Hepatocyte (in vitro differentiated cells): ENCODE results near the gene COQ2. TPM values are rescaled to one million over a fixed set of nuclear protein-coding genes. Genes with fewer than 3 reads are reported as not detected.

Experiments
- DNase-seq: peaks from one replicate; pipeline ENCODE4 v3.0.0-alpha.2; 2016; ENCODE audit warnings: low spot score
- H2AFZ ChIP-seq: fragments of 200-600 bp; sonication (generic); 2 replicates; pipeline ENCODE4 v1.6.0; 2016; ENCODE audit warnings: antibody characterized with exemption, mild to moderate bottlenecking
- H3K27ac ChIP-seq: fragments of 200-600 bp; sonication (generic); 2 replicates; pipeline ENCODE4 v1.5.1; 2016; ENCODE audit warnings: mild to moderate bottlenecking
- H3K27me3 ChIP-seq: fragments of 200-600 bp; sonication (generic); 2 replicates; pipeline ENCODE4 v1.6.1; 2016
- H3K36me3 ChIP-seq: fragments of 200-600 bp; sonication (generic); replicated peaks from 2 replicates; pipeline ENCODE4 v1.5.1; 2016; ENCODE audit warnings: low read depth; ENCODE audit not compliant: insufficient read depth
- H3K4me1 ChIP-seq: fragments of 200-600 bp; sonication (generic); 2 replicates; pipeline ENCODE4 v1.5.1; 2016; ENCODE audit warnings: mild to moderate bottlenecking, moderate library complexity; ENCODE audit not compliant: insufficient read depth
- H3K4me2 ChIP-seq: fragments of 200-600 bp; sonication (generic); 2 replicates; pipeline ENCODE4 v1.6.0; 2016
- H3K4me3 ChIP-seq: fragments of 200-600 bp; sonication (generic); 2 replicates; pipeline ENCODE4 v1.5.1; 2016; ENCODE audit warnings: mild to moderate bottlenecking
- H3K79me2 ChIP-seq: fragments of 200-600 bp; sonication (generic); 2 replicates; pipeline ENCODE4 v1.6.0; 2017; ENCODE audit warnings: mild to moderate bottlenecking
- H3K9me2 ChIP-seq: fragments of 200-600 bp; sonication (generic); replicated peaks from 2 replicates; pipeline ENCODE4 v1.6.0; 2017; ENCODE audit warnings: mild to moderate bottlenecking; ENCODE audit not compliant: insufficient read depth
- H3K9me3 ChIP-seq: fragments of 200-600 bp; sonication (generic); 2 replicates; pipeline ENCODE4 v1.5.1; 2016; ENCODE audit warnings: low read depth, mild to moderate bottlenecking
- H4K20me1 ChIP-seq: fragments of 200-600 bp; sonication (generic); 2 replicates; pipeline ENCODE4 v1.6.0; 2016; ENCODE audit warnings: mild to moderate bottlenecking; ENCODE audit not compliant: insufficient read depth, poor library complexity, severe bottlenecking
- EZH2 ChIP-seq: fragments of 200-600 bp; sonication (generic); IDR thresholded peaks from 2 replicates; pipeline ENCODE4 v1.6.1; 2016; ENCODE audit warnings: antibody characterized with exemption, mild to moderate bottlenecking, borderline replicate concordance
- EZH2phosphoT487 ChIP-seq: fragments of 200-600 bp; sonication (generic); IDR thresholded peaks from one replicate; pipeline ENCODE4 v1.6.1; 2018; ENCODE audit warnings: antibody characterized with exemption, mild to moderate bottlenecking, low read depth, moderate library complexity; ENCODE audit not compliant: unreplicated experiment, severe bottlenecking
- WGBS: methylation state at CpG from one replicate; pipeline ENCODE4 v1.1.6; 2016; ENCODE audit warnings: low lambda C conversion rate; ENCODE audit errors: missing lambda C conversion rate; 5-methylcytosine and 5-hydroxymethylcytosine counted together
- polyA plus RNA-seq: library from polyadenylated mRNA; unstranded; fragments of >200 nt; fragmentation: Nextera tagmentation; extraction: Ambion mirVana; gene quantifications from 2 replicates; pipeline ENCODE4 v1.2.1, GENCODE V29; 2016
- small RNA-seq: library from RNA; depleted of rRNA; stranded (forward); fragments of <200 nt; gene quantifications from one replicate; pipeline ENCODE3, GENCODE V24; 2014
- total RNA-seq: library from RNA; depleted of rRNA; stranded (reverse); fragments of >200 nt; gene quantifications from 2 replicates; pipeline ENCODE4 v1.2.3, GENCODE V29; 2014
- TF ChIP-seq, protein P1 (sequence below): fragments of 200-600 bp; sonication (generic); IDR thresholded peaks from 2 replicates; pipeline ENCODE4 v1.5.1; 2016; ENCODE audit warnings: antibody characterized with exemption, mild to moderate bottlenecking; ENCODE audit not compliant: poor library complexity

The COQ2 gene
- total and polyA plus RNA-seq, 2 experiments from 2014 or later = 13.4 to 18.6 TPM

DNA sequence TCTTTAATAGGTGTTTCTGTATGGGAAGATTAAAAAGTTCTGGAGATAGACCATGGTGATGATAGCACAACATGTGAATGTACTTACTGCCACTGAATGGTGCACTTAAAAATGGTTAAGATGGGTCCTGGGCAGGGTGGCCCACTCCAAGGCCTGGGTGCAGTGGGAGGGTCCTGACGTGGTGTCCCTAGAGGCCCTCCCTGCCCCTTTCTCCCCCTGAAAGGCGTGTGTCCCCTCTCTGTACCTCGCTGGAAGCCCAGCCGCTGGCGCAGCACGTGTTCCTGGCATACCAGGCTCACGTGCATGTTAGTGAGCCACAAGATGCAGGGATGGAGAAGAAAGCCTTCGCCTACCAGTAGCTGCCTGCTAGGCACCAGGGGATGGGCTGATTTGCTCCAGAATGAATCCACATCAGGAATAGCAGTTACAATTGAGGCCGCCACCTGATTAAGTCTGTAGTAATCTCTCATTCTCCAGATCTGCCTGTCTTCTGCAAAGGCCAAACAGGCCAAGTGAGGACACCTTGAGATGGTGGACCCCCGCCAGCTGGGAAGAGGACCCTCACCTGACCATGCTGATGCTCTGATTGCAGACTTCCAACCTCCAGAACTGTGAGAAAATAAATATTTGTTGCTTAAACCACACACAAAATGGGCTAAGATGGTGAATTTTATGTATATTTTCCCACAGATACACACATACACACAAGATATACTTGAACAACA is 67.5 kb downstream of the COQ2 start:
- H3K4me1 ChIP-seq = no peaks in the 10 kb centered on the region
- H3K36me3 ChIP-seq = no peaks in the 10 kb centered on the region
- H3K79me2 ChIP-seq = no peaks in the 10 kb centered on the region
- no peaks in the 10 kb centered on the region for H4K20me1 ChIP-seq
- H3K27me3 ChIP-seq = no peaks in the 10 kb centered on the region
- H3K27ac ChIP-seq = no peak overlapping the region
- no peaks in the 10 kb centered on the region for H3K9me3 ChIP-seq
- H2AFZ ChIP-seq = no peak overlapping the region
- H3K9me2 ChIP-seq = no peaks in the 10 kb centered on the region
- TF ChIP-seq EZH2phosphoT487 = no peak
- TF ChIP-seq, protein P1, sequence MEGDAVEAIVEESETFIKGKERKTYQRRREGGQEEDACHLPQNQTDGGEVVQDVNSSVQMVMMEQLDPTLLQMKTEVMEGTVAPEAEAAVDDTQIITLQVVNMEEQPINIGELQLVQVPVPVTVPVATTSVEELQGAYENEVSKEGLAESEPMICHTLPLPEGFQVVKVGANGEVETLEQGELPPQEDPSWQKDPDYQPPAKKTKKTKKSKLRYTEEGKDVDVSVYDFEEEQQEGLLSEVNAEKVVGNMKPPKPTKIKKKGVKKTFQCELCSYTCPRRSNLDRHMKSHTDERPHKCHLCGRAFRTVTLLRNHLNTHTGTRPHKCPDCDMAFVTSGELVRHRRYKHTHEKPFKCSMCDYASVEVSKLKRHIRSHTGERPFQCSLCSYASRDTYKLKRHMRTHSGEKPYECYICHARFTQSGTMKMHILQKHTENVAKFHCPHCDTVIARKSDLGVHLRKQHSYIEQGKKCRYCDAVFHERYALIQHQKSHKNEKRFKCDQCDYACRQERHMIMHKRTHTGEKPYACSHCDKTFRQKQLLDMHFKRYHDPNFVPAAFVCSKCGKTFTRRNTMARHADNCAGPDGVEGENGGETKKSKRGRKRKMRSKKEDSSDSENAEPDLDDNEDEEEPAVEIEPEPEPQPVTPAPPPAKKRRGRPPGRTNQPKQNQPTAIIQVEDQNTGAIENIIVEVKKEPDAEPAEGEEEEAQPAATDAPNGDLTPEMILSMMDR = no peak
- 94% methylated on average over 10 of the region's 10 CpGs for WGBS
- H3K4me3 ChIP-seq = no peak overlapping the region
- H3K4me2 ChIP-seq = no peak overlapping the region
- DNase-seq = no peak

DNA sequence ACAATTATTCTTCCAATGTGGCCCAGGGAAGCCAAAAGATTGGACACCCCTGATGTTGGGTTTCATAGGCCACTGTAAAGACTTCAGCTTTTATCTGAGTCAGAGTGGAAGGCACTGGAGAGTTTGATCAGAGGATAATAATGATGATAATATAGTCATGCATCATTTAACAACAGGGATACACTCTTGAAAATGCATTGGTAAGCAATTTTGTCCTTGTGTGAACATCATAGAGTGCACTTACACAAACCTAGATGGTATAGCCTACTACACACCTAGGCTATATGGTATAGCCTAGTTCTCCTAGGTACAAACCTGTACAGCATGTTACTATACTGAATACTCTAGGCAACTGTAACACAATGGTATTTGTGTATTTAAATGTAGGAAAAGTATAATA is 70.5 kb downstream of the COQ2 start:
- no peak overlapping the region for H3K4me2 ChIP-seq
- peaks cover under 1% of the 10 kb centered on the region for H3K9me3 ChIP-seq
- H4K20me1 ChIP-seq = no peaks in the 10 kb centered on the region
- no peak for DNase-seq
- no peaks in the 10 kb centered on the region for H3K79me2 ChIP-seq
- no peaks in the 10 kb centered on the region for H3K36me3 ChIP-seq
- H3K4me3 ChIP-seq = no peak overlapping the region
- no peaks in the 10 kb centered on the region for H3K4me1 ChIP-seq
- H2AFZ ChIP-seq = no peak overlapping the region
- H3K27me3 ChIP-seq = no peaks in the 10 kb centered on the region
- no peaks in the 10 kb centered on the region for H3K9me2 ChIP-seq
- TF ChIP-seq, protein P1 = no peak
- TF ChIP-seq EZH2 = no peak
- no peak for TF ChIP-seq EZH2phosphoT487
- no peak overlapping the region for H3K27ac ChIP-seq

Small RNAs within 50 kb of the gene (small RNA-seq; reads per million reads assigned to genes)
- not detected for gene AC114781.3

Other genes with a start within 250 kb of the COQ2 start
- gene COPS4, start 249.6 kb downstream of the COQ2 start, total RNA-seq = 56.7 and 59.8 TPM in 2 replicates
- 45.2 and 45.4 TPM in 2 replicates for gene COPS4, start 249.6 kb downstream of the COQ2 start, polyA plus RNA-seq
- 16.6 and 24.4 TPM in 2 replicates for gene PLAC8, start 170.1 kb downstream of the COQ2 start, total RNA-seq
- 6.9 and 14.2 TPM in 2 replicates for gene PLAC8, start 170.1 kb downstream of the COQ2 start, polyA plus RNA-seq
- gene HPSE, start 50.0 kb upstream of the COQ2 start, total RNA-seq = 1.7 and 3.7 TPM in 2 replicates
- 3.8 and 8.0 TPM in 2 replicates for gene HPSE, start 50.0 kb upstream of the COQ2 start, polyA plus RNA-seq
- gene HELQ, start 171.0 kb upstream of the COQ2 start, total RNA-seq = 12.4 and 14.2 TPM in 2 replicates
- 8.0 and 15.4 TPM in 2 replicates for gene HELQ, start 171.0 kb upstream of the COQ2 start, polyA plus RNA-seq
- gene MRPS18C, start 171.3 kb upstream of the COQ2 start, total RNA-seq = 20.1 and 30.9 TPM in 2 replicates
- 70.0 and 89.1 TPM in 2 replicates for gene MRPS18C, start 171.3 kb upstream of the COQ2 start, polyA plus RNA-seq
- gene ABRAXAS1, start 200.3 kb upstream of the COQ2 start, total RNA-seq = 16.0 and 18.0 TPM in 2 replicates
- 3.9 and 5.7 TPM in 2 replicates for gene ABRAXAS1, start 200.3 kb upstream of the COQ2 start, polyA plus RNA-seq